ENCODE measurements around the gene PPP2R5E. TPM values are rescaled to one million over a fixed set of nuclear protein-coding genes. Genes with fewer than 3 reads are reported as not detected.

Gene PPP2R5E
- total and polyA plus RNA-seq, 3 donors from 2014 or later = 18.8 to 33.6 (median 21.6) TPM

- Histone ChIP-seq H3K27ac (no peak overlapping the region), H3K36me3 (ENCODE audit: low read depth, missing control alignments) (no peaks in the 10 kb centered on the region), H3K4me3 (no peak overlapping the region), H3K27me3 (no peaks in the 10 kb centered on the region), H3K4me1 (no peaks in the 10 kb centered on the region), H3K9me3 (no peaks in the 10 kb centered on the region)
- intact Hi-C loops (cut with DNase I; ENCODE audit: low total_unique reads) = no loop called here
- 39 to 57% methylated on average over 8 of the region's 8 CpGs for WGBS, 2 donors
- TF ChIP-seq CTCF (IDR thresholded peaks at IDR 0.05) (no peak), POLR2A (IDR thresholded peaks at IDR 0.05) (no peak)
- no peak for DNase-seq
Observed at GRCh38 chr14:63362389-63362819, 180.8 kb downstream of the PPP2R5E start.

- Histone ChIP-seq H3K4me1 (no peaks in the 10 kb centered on the region), H3K27ac (no peak overlapping the region), H3K36me3 (ENCODE audit: low read depth, missing control alignments) (no peaks in the 10 kb centered on the region), H3K9me3 (no peaks in the 10 kb centered on the region), H3K4me3 (no peak overlapping the region), H3K27me3 (no peaks in the 10 kb centered on the region)
- DNase-seq = no peak
- WGBS, 2 donors = 73 to 80% methylated on average over 4 of the region's 4 CpGs
- no peak for TF ChIP-seq POLR2A (IDR thresholded peaks at IDR 0.05)
- TF ChIP-seq CTCF (IDR thresholded peaks at IDR 0.05) = no peak
- intact Hi-C loops (cut with DNase I; ENCODE audit: low total_unique reads) = no loop called here
Observed at GRCh38 chr14:63361790-63362189, 181.4 kb downstream of the PPP2R5E start.

- TF ChIP-seq POLR2A (IDR thresholded peaks at IDR 0.05) (no peak), CTCF (IDR thresholded peaks at IDR 0.05) (no peak)
- H3K27ac ChIP-seq = no peak overlapping the region
- no peak overlapping the region for H3K4me3 ChIP-seq
- H3K4me1 ChIP-seq = no peaks in the 10 kb centered on the region
- no peak for DNase-seq
- WGBS, 2 donors = 96 to 100% methylated on average over 6 to 7 of the region's 7 CpGs
- intact Hi-C loops (cut with DNase I; ENCODE audit: low total_unique reads) = no loop called here
- H3K27me3 ChIP-seq = no peaks in the 10 kb centered on the region
- H3K36me3 ChIP-seq (ENCODE audit: low read depth, missing control alignments) = no peaks in the 10 kb centered on the region
- H3K9me3 ChIP-seq = no peaks in the 10 kb centered on the region
Observed at GRCh38 chr14:63357841-63358240, 185.3 kb downstream of the PPP2R5E start.

- Histone ChIP-seq H3K27ac (no peak overlapping the region), H3K36me3 (ENCODE audit: low read depth, missing control alignments) (no peaks in the 10 kb centered on the region), H3K9me3 (no peaks in the 10 kb centered on the region), H3K27me3 (no peaks in the 10 kb centered on the region), H3K4me1 (no peaks in the 10 kb centered on the region), H3K4me3 (no peak overlapping the region)
- no peak for DNase-seq
- TF ChIP-seq CTCF (IDR thresholded peaks at IDR 0.05) = no peak
- TF ChIP-seq POLR2A (IDR thresholded peaks at IDR 0.05) = no peak
- intact Hi-C loops (cut with DNase I; ENCODE audit: low total_unique reads) = no loop called here
- 48 to 55% methylated on average over 3 of the region's 3 CpGs for WGBS, 2 donors
Observed at GRCh38 chr14:63345826-63346225, 197.4 kb downstream of the PPP2R5E start.

GRCh38 chr14:63344336-63344735 is 198.8 kb downstream of the PPP2R5E start:
- H3K36me3 ChIP-seq (ENCODE audit: low read depth, missing control alignments) = no peaks in the 10 kb centered on the region
- WGBS, 2 donors = 47 to 56% methylated on average over 4 of the region's 4 CpGs
- H3K27ac ChIP-seq = no peak overlapping the region
- no peaks in the 10 kb centered on the region for H3K27me3 ChIP-seq
- no peaks in the 10 kb centered on the region for H3K4me1 ChIP-seq
- intact Hi-C loops (cut with DNase I; ENCODE audit: low total_unique reads) = no loop called here
- DNase-seq = no peak
- TF ChIP-seq CTCF (IDR thresholded peaks at IDR 0.05) = no peak
- TF ChIP-seq POLR2A (IDR thresholded peaks at IDR 0.05) = no peak
- H3K9me3 ChIP-seq = no peaks in the 10 kb centered on the region
- no peak overlapping the region for H3K4me3 ChIP-seq

Measured in testis (tissue), 3 donors.